ENCODE data around the gene CRKL. TPM values are rescaled to one million over a fixed set of nuclear protein-coding genes. Genes with fewer than 3 reads are reported as not detected.

The CRKL gene
- polyA plus RNA-seq, 3 donors = 59.1 to 65.5 (median 64.7) TPM

DNA sequence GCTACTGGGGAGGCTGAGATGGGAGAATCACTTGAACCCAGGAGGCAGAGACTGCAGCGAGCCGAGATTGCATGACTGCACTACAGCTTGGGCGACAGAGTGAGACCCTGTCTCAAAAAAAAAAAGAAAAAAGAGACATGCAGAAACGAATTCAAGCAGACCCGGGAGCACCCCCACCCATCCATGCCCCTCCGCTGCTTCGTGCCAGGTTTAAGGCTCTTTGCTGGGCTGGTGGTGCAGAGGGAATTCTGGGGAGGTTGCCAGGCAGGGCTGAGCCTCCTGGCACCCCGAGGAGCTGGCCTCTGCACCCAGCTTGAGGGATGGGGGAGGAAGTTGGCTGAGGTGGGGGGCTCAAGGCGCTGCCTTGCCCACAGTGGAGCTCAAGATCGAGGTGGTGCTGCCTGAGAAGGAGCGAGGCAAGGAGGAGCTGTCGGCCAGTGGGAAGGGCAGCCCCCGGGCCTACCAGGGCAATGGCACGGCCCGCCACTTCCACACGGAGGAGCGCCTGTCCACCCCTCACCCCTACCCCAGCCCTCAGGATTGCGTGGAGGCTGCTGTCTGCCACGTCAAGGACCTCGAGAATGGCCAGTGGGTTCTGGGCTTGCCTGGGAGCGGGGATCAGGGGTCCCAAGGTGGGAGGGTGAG lies 55.8 kb downstream of the CRKL start:
- no peak for DNase-seq (ENCODE audit: extremely low read depth in 1 of 11, low read depth in 9 of 11, low spot score in 4 of 11)

DNA sequence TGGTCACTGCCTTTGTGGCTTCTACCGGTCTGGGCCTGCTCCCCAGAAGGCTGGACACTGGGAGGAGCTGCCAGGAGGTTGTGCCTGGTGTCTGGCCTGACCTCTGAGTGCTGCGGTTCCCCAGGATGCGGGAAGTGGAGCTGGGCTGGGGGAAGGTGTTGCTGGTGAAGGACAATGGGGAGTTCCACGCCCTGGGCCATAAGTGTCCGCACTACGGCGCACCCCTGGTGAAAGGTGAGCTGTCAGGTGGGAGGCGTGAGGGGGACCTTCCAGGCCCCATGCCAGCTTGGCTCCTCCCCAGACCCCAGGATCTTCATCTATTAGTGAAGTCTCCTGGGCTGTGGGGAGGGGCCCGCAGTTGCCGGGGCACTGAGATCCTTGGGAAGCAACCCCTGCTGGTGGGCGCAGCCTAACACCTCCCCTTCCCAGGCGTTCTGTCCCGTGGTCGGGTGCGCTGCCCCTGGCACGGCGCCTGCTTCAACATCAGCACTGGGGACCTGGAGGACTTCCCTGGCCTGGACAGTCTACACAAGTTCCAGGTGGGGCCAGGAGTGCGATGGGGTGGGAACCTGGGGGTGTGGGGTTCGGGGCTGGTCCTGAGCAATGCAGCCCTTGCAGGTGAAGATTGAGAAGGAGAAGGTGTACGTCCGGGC lies 56.6 kb downstream of the CRKL start:
- no peak for DNase-seq (ENCODE audit: extremely low read depth in 1 of 11, low read depth in 9 of 11, low spot score in 4 of 11)

DNA sequence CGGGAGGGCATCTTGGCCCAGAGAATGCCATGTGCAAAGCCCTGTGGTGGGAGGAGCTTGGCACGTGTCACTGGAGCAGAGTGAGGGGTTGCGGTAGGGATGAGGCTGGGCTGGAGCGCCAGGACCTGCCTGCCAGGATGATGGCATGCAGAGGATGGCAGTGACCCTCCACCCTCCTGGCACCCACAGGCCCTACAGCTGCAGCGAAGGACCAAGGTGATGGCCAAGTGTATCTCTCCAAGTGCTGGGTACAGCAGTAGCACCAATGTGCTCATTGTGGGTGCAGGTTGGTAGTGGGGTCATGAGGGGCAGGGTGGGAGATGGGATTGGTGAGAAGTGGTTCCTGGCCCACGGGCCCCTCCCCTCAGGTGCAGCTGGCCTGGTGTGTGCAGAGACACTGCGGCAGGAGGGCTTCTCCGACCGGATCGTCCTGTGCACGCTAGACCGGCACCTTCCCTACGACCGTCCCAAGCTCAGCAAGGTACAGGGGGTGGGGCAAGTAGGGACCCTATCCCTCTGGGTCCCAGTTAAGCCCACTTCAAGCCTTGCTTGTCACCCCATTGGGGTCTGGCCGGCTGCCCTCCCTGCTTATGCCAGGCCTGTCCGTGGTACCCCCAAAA lies 57.2 kb downstream of the CRKL start:
- no peak for DNase-seq (ENCODE audit: extremely low read depth in 1 of 11, low read depth in 9 of 11, low spot score in 4 of 11)

DNA sequence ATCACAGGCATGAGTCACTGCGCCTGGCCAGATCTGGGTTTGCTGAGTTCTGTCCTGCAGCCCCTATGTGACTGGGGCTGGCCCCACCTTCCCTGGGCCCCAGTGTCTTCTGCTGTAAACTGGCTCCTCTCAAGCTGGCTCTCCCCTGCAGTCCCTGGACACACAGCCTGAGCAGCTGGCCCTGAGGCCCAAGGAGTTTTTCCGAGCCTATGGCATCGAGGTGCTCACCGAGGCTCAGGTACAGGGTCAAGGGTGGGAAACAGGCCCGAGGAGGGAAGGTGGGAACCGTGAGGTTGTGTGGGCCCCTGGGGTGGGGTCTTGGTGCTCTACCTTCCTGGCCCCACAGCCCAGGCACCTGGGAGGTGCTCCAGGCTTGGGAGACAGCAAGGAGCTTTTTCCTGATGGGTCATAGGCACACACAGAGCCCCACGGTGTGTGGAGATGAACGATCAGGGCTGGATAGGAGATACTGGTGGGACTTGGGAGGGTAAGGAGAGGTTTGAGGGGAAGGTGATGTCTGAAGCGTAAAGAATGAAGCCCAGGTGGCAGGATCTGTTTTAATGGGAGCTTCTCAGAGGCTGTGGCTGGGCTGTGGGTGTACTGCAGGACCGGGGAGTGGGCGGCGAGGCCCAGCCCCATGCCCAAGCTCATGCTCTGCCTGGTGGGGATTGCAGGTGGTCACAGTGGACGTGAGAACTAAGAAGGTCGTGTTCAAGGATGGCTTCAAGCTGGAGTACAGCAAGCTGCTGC lies 58.5 kb downstream of the CRKL start:
- no peak for DNase-seq (ENCODE audit: extremely low read depth in 1 of 11, low read depth in 9 of 11, low spot score in 4 of 11)

DNA sequence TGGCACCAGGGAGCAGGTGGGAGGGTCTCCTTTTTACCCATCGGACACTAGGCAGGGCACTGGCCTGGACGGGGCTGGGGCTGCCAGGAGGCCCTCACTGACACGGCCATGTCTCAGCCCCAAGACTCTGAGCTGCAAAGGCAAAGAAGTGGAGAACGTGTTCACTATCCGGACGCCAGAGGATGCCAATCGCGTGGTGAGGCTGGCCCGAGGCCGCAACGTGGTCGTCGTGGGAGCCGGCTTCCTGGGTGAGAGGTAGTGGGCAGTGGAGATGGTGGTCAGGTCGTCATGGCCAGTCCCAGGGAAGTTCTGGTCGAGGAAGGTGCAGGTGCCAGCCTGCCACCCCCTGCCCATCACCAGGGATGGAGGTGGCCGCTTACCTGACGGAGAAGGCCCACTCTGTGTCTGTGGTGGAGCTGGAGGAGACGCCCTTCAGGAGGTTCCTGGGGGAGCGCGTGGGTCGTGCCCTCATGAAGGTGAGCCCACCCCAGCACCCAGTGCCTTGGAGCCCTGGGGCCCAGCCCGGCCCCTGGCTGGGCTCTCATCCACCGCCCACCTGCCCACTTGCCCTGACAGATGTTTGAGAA lies 59.2 kb downstream of the CRKL start:
- DNase-seq (ENCODE audit: extremely low read depth in 1 of 11, low read depth in 9 of 11, low spot score in 4 of 11) = no peak

DNA sequence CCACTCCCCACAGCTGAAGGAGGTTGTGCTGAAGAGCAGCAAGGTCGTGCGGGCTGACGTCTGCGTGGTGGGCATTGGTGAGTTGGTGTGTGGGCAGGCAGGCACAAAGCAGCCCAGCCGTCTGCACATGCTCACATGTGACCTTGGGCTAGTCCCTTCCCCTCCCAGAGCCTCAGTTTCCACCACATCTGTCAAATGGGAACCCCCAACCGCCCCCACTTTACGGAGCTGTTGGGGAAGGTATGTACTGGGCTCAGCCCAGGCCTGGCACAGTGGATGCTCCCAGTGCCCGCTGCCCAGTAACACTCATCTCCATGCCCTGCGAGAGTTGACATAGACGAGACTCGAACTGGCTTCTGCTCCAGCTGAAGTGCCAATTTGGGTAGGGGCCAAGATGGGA lies 59.8 kb downstream of the CRKL start:
- no peak for DNase-seq (ENCODE audit: extremely low read depth in 1 of 11, low read depth in 9 of 11, low spot score in 4 of 11)

DNA sequence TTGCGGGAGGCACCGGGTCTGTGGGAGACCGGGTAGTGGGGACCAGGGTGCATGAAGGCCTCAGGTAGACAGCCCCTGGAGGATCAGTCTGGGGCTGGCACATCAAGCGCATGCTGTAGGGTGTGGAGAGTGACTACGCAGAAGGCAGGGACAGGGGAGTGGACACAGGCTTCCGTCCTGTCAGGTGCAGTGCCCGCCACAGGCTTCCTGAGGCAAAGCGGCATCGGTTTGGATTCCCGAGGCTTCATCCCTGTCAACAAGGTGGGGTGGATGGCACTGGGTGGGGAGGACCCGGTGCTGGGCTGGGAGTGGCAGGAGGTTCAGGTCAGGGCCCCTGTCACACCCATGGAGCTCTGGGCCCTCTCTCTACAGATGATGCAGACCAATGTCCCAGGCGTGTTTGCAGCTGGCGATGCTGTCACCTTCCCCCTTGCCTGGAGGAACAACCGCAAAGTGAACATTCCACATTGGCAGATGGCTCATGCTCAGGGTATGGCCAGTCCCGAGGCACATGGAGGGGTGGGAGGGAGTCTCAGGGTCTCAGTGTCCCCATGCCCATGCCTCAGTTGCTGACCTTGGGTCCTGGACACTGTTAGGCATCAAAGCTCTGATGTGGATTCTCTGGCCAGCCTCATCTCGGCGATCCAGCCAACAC lies 60.4 kb downstream of the CRKL start:
- DNase-seq (ENCODE audit: extremely low read depth in 1 of 11, low read depth in 9 of 11, low spot score in 4 of 11) = no peak

DNA sequence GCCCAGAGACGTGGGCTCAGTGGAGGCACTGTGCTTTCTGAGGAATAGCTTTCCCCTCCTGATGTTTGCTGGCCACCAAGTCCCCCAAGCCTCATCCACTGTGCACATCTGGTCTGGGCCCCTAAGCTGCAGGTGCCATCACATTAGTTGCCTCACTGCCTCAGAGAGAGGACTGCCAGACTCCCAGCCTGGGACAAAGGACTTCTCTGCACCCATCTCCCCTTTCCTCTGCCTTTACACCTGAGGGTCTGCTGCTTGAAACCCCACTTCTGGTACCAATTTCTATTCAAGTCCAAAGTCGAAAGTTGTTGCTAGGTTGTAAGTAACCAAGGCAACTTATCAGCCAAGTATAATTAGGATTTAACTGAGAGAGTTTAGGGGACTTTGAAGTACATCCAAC lies 61.2 kb downstream of the CRKL start:
- DNase-seq (ENCODE audit: extremely low read depth in 1 of 11, low read depth in 9 of 11, low spot score in 4 of 11) = no peak

DNA sequence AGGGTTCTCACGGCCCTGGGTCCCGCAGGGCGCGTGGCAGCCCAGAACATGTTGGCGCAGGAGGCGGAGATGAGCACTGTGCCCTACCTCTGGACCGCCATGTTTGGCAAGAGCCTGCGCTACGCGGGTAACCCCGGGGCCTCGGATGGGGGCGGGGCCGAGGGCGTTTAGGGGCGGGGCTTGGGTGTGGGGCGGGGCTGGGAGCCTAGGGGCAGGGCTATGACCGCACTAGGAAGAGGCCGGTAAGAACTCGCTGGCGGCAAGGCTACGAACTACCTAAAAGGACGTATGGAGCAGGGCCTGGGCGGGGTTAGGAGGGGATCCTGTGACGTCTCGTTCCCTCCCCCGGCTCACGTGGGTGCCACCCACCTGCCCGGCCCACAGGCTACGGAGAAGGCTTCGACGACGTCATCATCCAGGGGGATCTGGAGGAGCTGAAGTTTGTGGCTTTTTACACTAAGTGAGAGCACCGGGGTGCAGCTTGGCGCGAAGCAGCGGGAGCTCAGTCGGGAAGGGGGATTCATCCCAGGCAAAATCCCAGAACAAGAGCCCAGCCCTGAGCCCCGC lies 62.1 kb downstream of the CRKL start:
- DNase-seq (ENCODE audit: extremely low read depth in 1 of 11, low read depth in 9 of 11, low spot score in 4 of 11) = peak in 8 of 11 donors; percentile 47 to 75 (median 65)

DNA sequence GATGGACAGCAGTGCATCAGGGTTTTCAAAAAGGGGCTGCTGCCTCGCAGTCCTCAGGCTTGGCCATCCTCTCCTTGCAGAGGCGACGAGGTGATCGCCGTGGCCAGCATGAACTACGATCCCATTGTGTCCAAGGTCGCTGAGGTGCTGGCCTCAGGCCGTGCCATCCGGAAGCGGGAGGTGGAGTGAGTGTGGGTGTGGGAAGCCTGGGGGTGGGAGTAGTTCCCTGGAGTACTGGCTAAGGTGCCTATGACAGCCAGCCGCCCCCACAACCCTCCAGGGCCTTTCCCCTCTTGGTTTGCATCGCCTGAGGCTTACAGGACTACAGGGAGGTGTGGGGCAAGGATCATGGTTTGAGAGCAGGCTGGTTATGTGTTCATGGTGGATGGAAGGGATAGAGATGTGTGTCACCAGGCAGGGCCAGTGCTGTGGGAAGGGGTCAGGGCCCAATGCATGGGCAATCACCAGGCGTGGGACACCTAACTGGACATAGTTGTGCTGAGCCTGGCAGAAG lies 62.8 kb downstream of the CRKL start:
- no peak for DNase-seq (ENCODE audit: extremely low read depth in 1 of 11, low read depth in 9 of 11, low spot score in 4 of 11)

DNA sequence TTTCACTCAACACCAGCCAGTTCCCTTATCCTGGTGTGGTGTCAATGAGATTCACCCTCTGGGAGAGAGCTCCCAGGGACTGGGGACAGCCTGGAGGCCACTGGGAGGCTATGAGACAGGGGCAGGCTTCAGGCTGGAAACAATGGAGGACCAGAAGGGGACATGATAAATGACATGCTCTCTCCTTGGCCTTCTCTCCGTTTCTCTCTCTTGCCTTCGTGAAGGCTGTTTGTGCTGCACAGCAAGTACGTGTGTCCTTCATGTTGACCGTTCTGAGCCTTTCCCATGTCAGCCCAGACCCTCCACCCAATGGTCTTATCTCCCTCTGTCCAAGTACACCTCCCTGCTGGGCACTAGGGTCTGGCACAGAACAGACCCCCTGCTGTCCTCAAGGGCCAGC lies 63.3 kb downstream of the CRKL start:
- DNase-seq (ENCODE audit: extremely low read depth in 1 of 11, low read depth in 9 of 11, low spot score in 4 of 11) = no peak

DNA sequence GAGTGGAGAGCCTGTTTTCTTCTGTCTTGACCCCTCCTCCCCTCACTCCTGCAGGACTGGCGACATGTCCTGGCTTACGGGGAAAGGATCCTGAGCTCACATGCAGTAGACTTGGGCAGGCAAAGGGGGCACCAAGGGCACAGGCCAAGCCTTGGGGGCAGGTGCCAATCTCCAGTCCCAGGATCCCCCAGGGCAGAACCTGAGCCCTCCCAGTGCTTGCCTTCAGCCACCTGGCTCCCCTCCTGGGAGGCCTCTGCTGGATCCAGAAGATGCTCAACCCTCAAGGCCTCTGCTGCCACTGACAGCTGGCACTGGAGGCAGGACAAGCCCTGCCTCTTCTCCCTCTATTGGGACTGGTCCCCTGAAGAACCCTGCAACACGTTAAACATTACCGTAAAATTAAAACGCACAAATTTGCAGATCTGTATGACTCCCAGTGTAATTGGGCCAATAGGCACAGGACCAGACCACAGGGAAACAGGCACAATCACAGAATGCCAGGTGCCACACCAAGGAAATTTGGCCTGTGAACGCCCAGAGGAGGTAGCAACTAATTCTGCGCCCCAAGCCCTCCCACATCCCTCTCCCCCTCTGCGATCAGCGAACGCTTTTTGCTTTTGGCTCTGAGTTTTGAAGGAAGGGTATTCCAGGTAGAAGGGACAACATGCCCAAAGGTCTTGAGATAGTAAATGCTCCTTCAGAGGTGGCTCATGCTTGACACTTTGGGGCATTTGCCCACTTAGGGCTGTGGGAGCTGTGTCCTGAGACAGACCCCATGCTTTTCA lies 63.9 kb downstream of the CRKL start:
- no peak for DNase-seq (ENCODE audit: extremely low read depth in 1 of 11, low read depth in 9 of 11, low spot score in 4 of 11)

DNA sequence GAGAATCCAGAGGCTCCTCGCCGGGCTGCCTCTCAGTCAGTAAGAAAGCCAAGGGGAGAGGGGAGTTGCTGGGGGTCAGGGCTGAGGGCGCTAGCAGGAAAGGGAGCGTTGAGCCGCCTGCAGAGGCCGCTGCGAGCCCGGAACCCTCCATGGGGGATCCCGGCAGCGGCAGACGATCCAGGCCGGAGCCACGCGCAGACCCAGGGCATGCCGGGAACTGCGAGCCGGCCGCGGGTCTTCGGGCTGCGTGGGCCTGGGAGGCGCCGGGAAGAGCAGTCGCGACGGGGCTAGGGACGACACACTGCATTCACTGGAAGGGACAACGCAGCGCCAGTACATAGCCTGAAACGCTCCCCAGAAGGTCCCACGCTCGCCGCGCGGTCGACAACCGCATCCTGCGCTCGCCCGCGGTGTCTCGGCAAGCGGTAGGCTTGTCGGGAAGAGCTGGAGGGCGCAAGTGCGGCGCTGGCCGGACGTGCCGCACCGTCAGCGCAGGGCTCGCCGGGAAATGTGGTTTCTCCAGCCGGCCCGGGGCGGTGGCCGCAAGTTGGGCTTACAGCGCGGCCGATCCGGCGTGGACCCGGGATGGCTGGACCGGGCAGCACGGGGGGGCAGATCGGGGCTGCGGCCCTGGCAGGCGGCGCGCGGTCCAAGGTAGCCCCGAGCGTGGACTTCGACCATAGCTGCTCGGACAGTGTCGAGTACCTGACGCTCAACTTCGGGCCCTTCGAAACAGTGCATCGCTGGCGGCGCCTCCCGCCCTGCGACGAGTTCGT lies 64.8 kb downstream of the CRKL start, which contains the start of gene LZTR1:
TSS of gene LZTR1 (plus strand) at position 511 of the 776 bp plus-strand sequence. CDS start at position 586, 75 bp downstream.
- peak in 10 of 11 donors; percentile 61 to 80 (median 74) for DNase-seq (ENCODE audit: extremely low read depth in 1 of 11, low read depth in 9 of 11, low spot score in 4 of 11)

DNA sequence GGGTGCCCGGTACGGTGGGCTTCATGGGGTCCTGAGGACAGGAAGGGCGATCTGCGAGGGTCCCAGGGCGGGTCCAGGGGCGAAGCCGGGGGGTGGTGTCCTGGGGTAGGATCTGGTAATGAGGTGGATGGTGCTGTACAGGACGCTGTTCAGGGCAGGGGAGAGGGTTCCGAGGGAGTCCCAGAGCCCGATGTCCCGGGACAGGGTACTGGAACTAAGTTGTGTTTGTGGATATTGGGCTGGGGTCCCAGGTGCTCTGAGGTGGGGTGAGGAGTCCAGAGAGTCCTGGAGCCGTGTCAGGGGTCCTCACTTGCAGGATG lies 65.3 kb downstream of the CRKL start:
- DNase-seq (ENCODE audit: extremely low read depth in 1 of 11, low read depth in 9 of 11, low spot score in 4 of 11) = no peak

DNA sequence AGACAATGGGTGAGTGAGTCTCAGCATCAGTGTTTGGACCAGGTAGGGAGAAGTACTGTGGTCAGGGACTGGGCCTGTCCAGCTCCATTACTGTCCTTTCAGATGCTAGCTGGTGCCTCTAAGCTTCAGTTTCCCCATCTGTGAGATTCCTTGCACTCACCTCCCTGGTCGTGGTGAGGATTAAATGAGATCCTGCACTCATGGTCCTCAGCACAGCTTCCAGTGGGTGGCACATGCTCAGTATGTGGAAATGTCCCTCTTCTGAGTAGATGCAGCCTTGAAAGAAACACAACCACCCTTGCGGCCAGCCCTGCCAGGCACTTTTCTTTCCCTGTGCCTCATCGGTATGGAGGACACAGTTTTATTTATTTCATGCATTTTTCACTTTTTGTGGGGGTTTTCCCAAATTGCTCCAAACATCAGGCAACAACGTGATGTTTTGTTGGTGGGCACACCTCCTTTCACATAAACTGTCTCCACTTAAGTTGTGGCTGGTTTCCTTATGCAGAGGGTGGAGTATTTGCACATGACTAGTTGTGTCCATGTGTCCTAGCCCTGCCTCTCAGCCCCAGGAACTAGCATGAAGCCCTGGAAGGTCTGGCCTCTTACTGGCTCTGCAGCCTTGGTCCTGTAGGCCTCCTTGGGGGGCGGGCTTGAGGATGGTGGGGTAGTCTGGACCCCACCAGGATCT lies 66.0 kb downstream of the CRKL start:
- DNase-seq (ENCODE audit: extremely low read depth in 1 of 11, low read depth in 9 of 11, low spot score in 4 of 11) = no peak

DNA sequence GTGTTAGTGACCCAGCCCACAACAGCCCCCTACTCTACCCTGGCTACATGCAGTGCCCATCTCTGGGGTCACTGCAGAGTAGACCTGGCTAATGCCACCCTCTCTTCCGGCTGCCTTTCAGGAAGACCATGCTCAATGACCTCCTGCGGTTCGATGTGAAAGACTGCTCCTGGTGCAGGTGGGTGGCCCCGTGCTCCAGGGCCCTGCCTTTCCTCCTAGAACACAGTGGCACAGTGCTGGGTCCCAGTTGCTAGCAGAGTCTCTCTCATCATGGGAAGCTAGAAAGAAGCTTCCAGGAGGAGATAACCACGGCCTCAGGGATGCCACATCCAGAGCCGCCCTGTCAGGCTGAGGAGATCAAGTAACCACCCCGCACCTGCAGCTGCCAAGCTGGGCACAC lies 68.5 kb downstream of the CRKL start:
- DNase-seq (ENCODE audit: extremely low read depth in 1 of 11, low read depth in 9 of 11, low spot score in 4 of 11) = no peak

DNA sequence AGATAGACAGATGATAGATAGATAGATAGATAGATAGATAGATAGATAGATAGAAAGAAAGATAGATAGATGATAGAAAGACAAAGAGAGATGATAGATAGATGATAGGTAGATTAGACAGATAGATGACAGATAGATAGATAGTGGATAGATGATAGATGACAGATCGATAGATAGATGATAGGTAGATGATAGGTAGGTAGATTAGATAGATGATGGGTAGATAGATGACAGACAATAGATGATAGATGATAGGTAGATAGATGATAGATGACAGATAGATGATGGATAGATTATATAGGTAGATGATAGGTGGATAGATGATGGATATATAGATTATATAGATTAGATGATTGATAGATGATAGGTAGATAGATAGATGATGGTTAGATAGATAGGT lies 69.2 kb downstream of the CRKL start:
- no peak for DNase-seq (ENCODE audit: extremely low read depth in 1 of 11, low read depth in 9 of 11, low spot score in 4 of 11)

Data from renal cortex interstitium (tissue), 11 donors.